Retinal pigment epithelial cell (primary cell): ENCODE results near the gene IFNL4.

Experiments
- DNase-seq: peaks from one replicate; pipeline ENCODE4 v3.0.0-alpha.2; 2010; ENCODE audit warnings: low read depth
- H3K4me3 ChIP-seq: 2 replicates; pipeline ENCODE4 v1.5.1; 2011; ENCODE audit warnings: mild to moderate bottlenecking, low read length, control low read depth, moderate library complexity
- TF ChIP-seq, protein P1 (sequence below): conservative IDR thresholded peaks from 2 replicates; pipeline ENCODE4 v1.5.1; 2011; ENCODE audit warnings: low read depth, low read length, control low read depth, inconsistent platforms

Gene IFNL4

GRCh38 chr19:39196860-39197562 lies 51.6 kb downstream of the IFNL4 start, which contains the start of gene NCCRP1:
Gene NCCRP1 (plus strand): TSS chr19:39196964. CDS start chr19:39196983, 19 bp downstream.
- DNase-seq, result no peak
- TF ChIP-seq, protein P1, sequence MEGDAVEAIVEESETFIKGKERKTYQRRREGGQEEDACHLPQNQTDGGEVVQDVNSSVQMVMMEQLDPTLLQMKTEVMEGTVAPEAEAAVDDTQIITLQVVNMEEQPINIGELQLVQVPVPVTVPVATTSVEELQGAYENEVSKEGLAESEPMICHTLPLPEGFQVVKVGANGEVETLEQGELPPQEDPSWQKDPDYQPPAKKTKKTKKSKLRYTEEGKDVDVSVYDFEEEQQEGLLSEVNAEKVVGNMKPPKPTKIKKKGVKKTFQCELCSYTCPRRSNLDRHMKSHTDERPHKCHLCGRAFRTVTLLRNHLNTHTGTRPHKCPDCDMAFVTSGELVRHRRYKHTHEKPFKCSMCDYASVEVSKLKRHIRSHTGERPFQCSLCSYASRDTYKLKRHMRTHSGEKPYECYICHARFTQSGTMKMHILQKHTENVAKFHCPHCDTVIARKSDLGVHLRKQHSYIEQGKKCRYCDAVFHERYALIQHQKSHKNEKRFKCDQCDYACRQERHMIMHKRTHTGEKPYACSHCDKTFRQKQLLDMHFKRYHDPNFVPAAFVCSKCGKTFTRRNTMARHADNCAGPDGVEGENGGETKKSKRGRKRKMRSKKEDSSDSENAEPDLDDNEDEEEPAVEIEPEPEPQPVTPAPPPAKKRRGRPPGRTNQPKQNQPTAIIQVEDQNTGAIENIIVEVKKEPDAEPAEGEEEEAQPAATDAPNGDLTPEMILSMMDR, result no peak
- H3K4me3 ChIP-seq, result no peak within 1 kb of the TSS

DNA sequence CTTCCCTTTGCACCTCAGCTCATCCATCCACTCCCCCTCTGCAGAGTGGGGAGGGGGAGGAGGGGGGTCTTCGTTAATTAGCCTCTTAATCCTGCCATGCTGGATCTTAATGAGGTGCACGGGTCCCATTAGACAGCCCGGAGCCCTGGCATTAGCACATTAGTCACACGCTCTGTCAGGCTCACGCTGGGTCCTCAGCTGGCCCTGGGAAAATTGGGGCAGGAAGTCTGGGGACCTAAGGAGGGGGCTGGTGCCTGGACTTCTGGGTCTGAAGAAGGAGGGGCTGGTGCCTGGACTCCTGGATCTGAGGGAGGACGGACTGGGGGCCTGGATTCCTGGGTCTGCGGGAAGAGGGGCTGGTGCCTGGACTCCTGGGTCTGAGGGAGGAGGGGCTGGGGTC lies 52.3 kb downstream of the IFNL4 start:
- H3K4me3 ChIP-seq, result no peak overlapping the region

More for the DNA sequence above, 52.3 kb downstream of the IFNL4 start:
- TF ChIP-seq, protein P1, result no peak
- no peak for DNase-seq
